DOHH2 (cell line): ENCODE measurements around the gene NANOG.
"Not testable (repeated sequence)": the region's sequence is repeated elsewhere in the genome, so short reads cannot be mapped to it uniquely, and the experiment has no call there.

Source experiments
- H3F3A ChIP-seq: fragments of 200-600 bp; sonication (generic), shearing (Covaris generic); 2 replicates; pipeline ENCODE4 v1.6.0; 2016; ENCODE audit warnings: antibody characterized with exemption, mild to moderate bottlenecking; ENCODE audit not compliant: control insufficient read depth, insufficient read depth
- H3K27ac ChIP-seq: fragments of 200-600 bp; sonication (generic); 2 replicates; pipeline ENCODE4 v1.5.1; 2014; ENCODE audit warnings: low read depth, mild to moderate bottlenecking, low read length, moderate library complexity
- H3K27me3 ChIP-seq: fragments of 200-600 bp; sonication (generic); 2 replicates; pipeline ENCODE4 v1.6.1; 2014; ENCODE audit warnings: mild to moderate bottlenecking, low read length, mixed read lengths; ENCODE audit not compliant: control insufficient read depth
- H3K36me3 ChIP-seq: fragments of 200-600 bp; sonication (generic); 2 replicates; pipeline ENCODE4 v1.6.1; 2014; ENCODE audit warnings: mild to moderate bottlenecking, low read length, moderate library complexity, mixed read lengths; ENCODE audit not compliant: control insufficient read depth
- H3K4me1 ChIP-seq: fragments of 200-600 bp; sonication (generic); 2 replicates; pipeline ENCODE4 v1.6.1; 2014; ENCODE audit warnings: mild to moderate bottlenecking, low read length, mixed read lengths; ENCODE audit not compliant: control insufficient read depth
- H3K4me2 ChIP-seq: fragments of 200-600 bp; sonication (generic); 2 replicates; pipeline ENCODE4 v1.6.0; 2014; ENCODE audit warnings: mild to moderate bottlenecking, low read length, moderate library complexity
- H3K4me3 ChIP-seq: fragments of 200-600 bp; sonication (generic); 2 replicates; pipeline ENCODE4 v1.5.1; 2014; ENCODE audit warnings: mild to moderate bottlenecking, low read length, mixed read lengths
- H3K79me2 ChIP-seq: fragments of 200-600 bp; sonication (generic); 2 replicates; pipeline ENCODE4 v1.6.1; 2014; ENCODE audit warnings: mild to moderate bottlenecking, low read length, mixed read lengths; ENCODE audit not compliant: control insufficient read depth
- H3K9me2 ChIP-seq: fragments of 200-600 bp; sonication (generic); replicated peaks from 2 replicates; pipeline ENCODE4 v1.6.1; 2014; ENCODE audit warnings: mild to moderate bottlenecking, low read length, mixed read lengths; ENCODE audit not compliant: control insufficient read depth
- H3K9me3 ChIP-seq: fragments of 200-600 bp; sonication (generic); 2 replicates; pipeline ENCODE4 v1.6.1; 2014; ENCODE audit warnings: antibody characterized with exemption, low read length, mixed read lengths; ENCODE audit not compliant: control insufficient read depth, insufficient read depth
- H4K20me1 ChIP-seq: fragments of 200-600 bp; sonication (generic); 2 replicates; pipeline ENCODE4 v1.6.0; 2014; ENCODE audit warnings: low read depth, mild to moderate bottlenecking, antibody characterized with exemption, low read length, moderate library complexity; ENCODE audit not compliant: control insufficient read depth, insufficient read depth
- EZH2phosphoT487 ChIP-seq: fragments of 200-600 bp; sonication (generic); IDR thresholded peaks from 2 replicates; pipeline ENCODE4 v1.6.1; 2017; ENCODE audit warnings: borderline replicate concordance, mild to moderate bottlenecking, antibody characterized with exemption, low read length, moderate library complexity, mixed read lengths
- TF ChIP-seq, protein P1 (sequence below): fragments of 200-600 bp; sonication (generic); IDR thresholded peaks from one replicate; pipeline ENCODE4 v1.5.1; 2014; ENCODE audit warnings: antibody characterized with exemption, mild to moderate bottlenecking, low read depth, low read length; ENCODE audit not compliant: poor library complexity, severe bottlenecking

NANOG gene

DNA sequence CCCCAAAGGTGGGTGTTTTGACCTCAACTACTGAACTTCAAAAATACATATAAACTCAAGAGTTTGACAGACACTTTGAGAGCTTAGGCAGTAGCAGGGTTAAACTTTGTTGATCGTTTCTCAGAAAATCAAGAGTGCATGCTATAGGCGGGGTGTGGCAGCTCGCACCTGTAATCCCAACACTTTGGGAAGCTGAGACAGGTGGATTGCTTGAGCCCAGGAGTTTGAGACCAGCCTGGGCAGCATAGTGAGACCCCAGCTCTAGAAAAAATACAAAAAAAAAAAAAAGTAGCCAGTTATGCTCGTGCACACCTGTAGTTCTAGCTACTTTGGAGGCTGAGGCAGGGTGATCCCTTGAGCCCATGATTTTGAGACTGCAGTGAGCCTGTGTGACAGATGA lies 12.3 kb downstream of the NANOG start:
- H3K9me2 ChIP-seq, result no peaks in the 10 kb centered on the region
- H3K4me3 ChIP-seq, result no peak overlapping the region
- TF ChIP-seq, protein P1, sequence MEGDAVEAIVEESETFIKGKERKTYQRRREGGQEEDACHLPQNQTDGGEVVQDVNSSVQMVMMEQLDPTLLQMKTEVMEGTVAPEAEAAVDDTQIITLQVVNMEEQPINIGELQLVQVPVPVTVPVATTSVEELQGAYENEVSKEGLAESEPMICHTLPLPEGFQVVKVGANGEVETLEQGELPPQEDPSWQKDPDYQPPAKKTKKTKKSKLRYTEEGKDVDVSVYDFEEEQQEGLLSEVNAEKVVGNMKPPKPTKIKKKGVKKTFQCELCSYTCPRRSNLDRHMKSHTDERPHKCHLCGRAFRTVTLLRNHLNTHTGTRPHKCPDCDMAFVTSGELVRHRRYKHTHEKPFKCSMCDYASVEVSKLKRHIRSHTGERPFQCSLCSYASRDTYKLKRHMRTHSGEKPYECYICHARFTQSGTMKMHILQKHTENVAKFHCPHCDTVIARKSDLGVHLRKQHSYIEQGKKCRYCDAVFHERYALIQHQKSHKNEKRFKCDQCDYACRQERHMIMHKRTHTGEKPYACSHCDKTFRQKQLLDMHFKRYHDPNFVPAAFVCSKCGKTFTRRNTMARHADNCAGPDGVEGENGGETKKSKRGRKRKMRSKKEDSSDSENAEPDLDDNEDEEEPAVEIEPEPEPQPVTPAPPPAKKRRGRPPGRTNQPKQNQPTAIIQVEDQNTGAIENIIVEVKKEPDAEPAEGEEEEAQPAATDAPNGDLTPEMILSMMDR, result no peak
- TF ChIP-seq EZH2phosphoT487, result no peak
- no peak overlapping the region for H3K27ac ChIP-seq
- no peaks in the 10 kb centered on the region for H3K27me3 ChIP-seq
- no peaks in the 10 kb centered on the region for H3F3A ChIP-seq
- no peaks in the 10 kb centered on the region for H3K9me3 ChIP-seq
- H3K4me2 ChIP-seq, result no peak overlapping the region
- no peaks in the 10 kb centered on the region for H3K4me1 ChIP-seq
- H4K20me1 ChIP-seq, result no peaks in the 10 kb centered on the region
- no peaks in the 10 kb centered on the region for H3K79me2 ChIP-seq
- H3K36me3 ChIP-seq, result no peaks in the 10 kb centered on the region

DNA sequence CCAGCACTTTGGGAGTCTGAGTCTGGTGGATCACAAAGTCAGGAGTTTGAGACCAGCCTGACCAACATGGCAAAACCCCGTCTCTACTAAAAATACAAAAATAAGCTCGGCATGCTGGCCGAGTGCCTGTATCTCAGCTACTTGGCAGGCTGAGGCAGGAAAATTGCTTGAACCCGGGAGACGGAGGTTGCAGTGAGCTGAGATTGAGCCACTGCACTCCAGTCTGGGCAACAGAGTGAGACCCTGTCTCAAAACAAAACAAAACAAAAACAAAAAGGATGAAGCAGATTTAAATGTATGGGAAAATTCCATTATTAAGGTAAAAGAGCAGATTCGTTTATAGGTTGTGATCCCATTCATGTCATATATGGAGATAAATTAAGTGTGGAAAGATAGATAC lies 17.1 kb downstream of the NANOG start:
- H3F3A ChIP-seq, H3K27me3 ChIP-seq, H3K27ac ChIP-seq: not testable (repeated sequence)

DNA sequence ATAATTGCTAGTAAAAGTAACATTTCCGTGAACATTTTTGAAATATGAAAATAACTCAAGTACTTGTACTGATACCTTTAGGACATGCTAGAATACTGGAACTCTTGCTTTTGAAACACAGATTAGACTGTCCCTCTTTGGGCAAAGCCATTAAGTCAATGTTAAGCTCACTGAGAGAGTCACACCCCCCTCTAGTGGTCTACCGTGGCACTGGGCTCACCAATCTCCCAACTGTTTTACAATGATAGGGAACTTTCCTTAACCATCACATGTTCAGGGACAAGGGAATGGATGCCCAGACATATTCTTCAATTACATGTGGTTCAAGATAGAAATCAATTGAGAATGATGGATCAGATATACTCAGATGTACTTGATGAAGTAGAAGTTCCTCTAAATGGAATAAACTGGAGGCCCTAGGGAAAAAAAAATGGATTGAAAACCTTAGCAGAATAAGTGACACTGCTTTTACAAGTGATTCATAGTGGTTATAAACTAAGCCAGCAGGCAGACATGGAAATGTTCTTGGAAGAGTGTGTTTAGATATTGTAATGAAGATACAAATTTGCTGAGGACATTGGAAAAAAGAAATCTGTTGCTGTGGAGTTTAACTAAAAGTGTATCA lies 17.8 kb downstream of the NANOG start:
- H3K4me1 ChIP-seq, result no peaks in the 10 kb centered on the region
- no peak overlapping the region for H3K27ac ChIP-seq
- H3K27me3 ChIP-seq, result no peaks in the 10 kb centered on the region
- no peak overlapping the region for H3K4me2 ChIP-seq
- no peaks in the 10 kb centered on the region for H3K79me2 ChIP-seq
- H3K36me3 ChIP-seq, result no peaks in the 10 kb centered on the region
- TF ChIP-seq, protein P1, result peak; percentile 89
- no peak for TF ChIP-seq EZH2phosphoT487
- no peaks in the 10 kb centered on the region for H3K9me3 ChIP-seq
- no peaks in the 10 kb centered on the region for H3F3A ChIP-seq
- H3K9me2 ChIP-seq, result no peaks in the 10 kb centered on the region
- no peaks in the 10 kb centered on the region for H4K20me1 ChIP-seq
- H3K4me3 ChIP-seq, result no peak overlapping the region

More for the DNA sequence above, 17.1 kb downstream of the NANOG start:
- not testable (repeated sequence) for H4K20me1 ChIP-seq, H3K36me3 ChIP-seq, H3K4me1 ChIP-seq, H3K9me3 ChIP-seq, H3K4me2 ChIP-seq, H3K79me2 ChIP-seq, H3K9me2 ChIP-seq, H3K4me3 ChIP-seq

DNA sequence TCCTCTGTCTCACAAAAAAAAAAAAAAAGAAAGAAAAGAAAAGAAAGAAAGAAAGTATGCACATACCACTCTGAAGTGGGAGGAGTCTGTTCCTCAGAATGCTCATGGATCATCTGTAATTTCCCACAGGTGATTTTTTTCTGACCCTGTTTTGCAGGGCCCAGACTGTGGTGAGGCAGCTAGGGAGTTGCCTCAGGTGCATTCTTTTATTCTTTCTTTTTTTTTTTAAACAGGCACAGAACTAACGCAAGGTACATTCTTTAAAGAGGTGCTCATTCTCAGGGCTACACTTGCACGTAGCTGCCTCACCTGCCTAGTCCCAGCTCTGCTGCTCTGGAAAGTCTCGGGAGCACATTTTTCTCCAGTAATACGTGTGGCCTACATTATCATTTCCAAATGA lies 36.6 kb downstream of the NANOG start:
- H3K4me3 ChIP-seq, H3K9me3 ChIP-seq, H3K36me3 ChIP-seq, H4K20me1 ChIP-seq, H3K27me3 ChIP-seq, H3K79me2 ChIP-seq, H3K9me2 ChIP-seq, H3K27ac ChIP-seq, H3K4me2 ChIP-seq, H3F3A ChIP-seq, H3K4me1 ChIP-seq: not testable (repeated sequence)

DNA sequence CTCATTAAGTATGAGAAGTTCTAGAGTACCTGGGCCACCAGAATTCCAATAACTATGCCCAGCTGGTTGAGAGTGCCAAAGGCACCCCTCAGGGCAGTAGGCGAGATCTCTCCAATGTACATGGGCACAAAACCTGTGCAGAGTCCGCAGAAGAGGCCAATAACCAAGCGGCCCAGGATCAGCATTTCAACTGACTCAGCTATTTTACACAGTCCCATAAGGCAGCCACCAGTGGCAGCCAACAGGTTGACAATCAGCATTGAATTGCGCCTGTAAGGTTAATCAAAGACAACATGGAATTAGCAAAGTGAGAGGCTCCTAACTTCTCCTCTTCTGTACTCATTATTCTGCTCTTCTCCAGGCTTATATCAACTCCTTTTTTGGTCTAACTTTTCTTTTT lies 40.5 kb downstream of the NANOG start:
- not testable (repeated sequence) for H3K79me2 ChIP-seq, H3K36me3 ChIP-seq, H3K27me3 ChIP-seq, H3F3A ChIP-seq, H3K4me1 ChIP-seq, H3K9me2 ChIP-seq, H4K20me1 ChIP-seq, H3K9me3 ChIP-seq, H3K4me2 ChIP-seq, H3K27ac ChIP-seq, H3K4me3 ChIP-seq
